AG09309 (cell line): Measurements from ENCODE around the gene GLRA1.

ENCODE experiments used
- DNase-seq: peaks from one replicate; pipeline ENCODE4 v3.0.0-alpha.2; 2010; ENCODE audit warnings: low read depth
- H3K4me3 ChIP-seq: 2 replicates; pipeline ENCODE4 v1.5.1; 2011; ENCODE audit warnings: mild to moderate bottlenecking, low read depth, low read length, moderate library complexity; ENCODE audit not compliant: control insufficient read depth
- CTCF ChIP-seq: IDR thresholded peaks from 2 replicates; pipeline ENCODE4 v1.5.1; 2011; ENCODE audit warnings: mild to moderate bottlenecking, low read depth, low read length, inconsistent platforms; ENCODE audit not compliant: insufficient read depth, control insufficient read depth; ENCODE audit errors: missing control alignments

The GLRA1 gene

GRCh38 chr5:151925340-151925739 lies 689 bp upstream of the GLRA1 start:
- no peak for TF ChIP-seq CTCF
- no peak for DNase-seq
- H3K4me3 ChIP-seq: no peak overlapping the region

- no peak overlapping the region for H3K4me3 ChIP-seq
- DNase-seq: no peak
- TF ChIP-seq CTCF: peak; percentile 24
Observed at GRCh38 chr5:151923866-151924476, 680 bp downstream of the GLRA1 start.

GRCh38 chr5:151921916-151922315 lies 2.7 kb downstream of the GLRA1 start:
- no peak overlapping the region for H3K4me3 ChIP-seq
- TF ChIP-seq CTCF: no peak
- DNase-seq: no peak

GRCh38 chr5:151917904-151918303 lies 6.7 kb downstream of the GLRA1 start:
- DNase-seq: no peak
- TF ChIP-seq CTCF: no peak
- H3K4me3 ChIP-seq: no peak overlapping the region

- no peak overlapping the region for H3K4me3 ChIP-seq
- no peak for TF ChIP-seq CTCF
- DNase-seq: no peak
Observed at GRCh38 chr5:151913425-151913824, 11.2 kb downstream of the GLRA1 start.

- no peak for DNase-seq
- no peak for TF ChIP-seq CTCF
- H3K4me3 ChIP-seq: no peak overlapping the region
Observed at GRCh38 chr5:151912360-151912759, 12.3 kb downstream of the GLRA1 start.

- no peak for TF ChIP-seq CTCF
- DNase-seq: no peak
- H3K4me3 ChIP-seq: no peak overlapping the region
Observed at GRCh38 chr5:151911011-151911410, 13.6 kb downstream of the GLRA1 start.
